ENCODE measurements around the gene CORO2A. TPM values are rescaled to one million over a fixed set of nuclear protein-coding genes. Genes with fewer than 3 reads are reported as not detected.
A peak's percentile ranks its signal among the peaks of the same experiment; 100 is the strongest.

The CORO2A gene
- total RNA-seq, 6 donors from 2014 or later, result 10.5 to 22.8 (median 17.9) TPM

DNA sequence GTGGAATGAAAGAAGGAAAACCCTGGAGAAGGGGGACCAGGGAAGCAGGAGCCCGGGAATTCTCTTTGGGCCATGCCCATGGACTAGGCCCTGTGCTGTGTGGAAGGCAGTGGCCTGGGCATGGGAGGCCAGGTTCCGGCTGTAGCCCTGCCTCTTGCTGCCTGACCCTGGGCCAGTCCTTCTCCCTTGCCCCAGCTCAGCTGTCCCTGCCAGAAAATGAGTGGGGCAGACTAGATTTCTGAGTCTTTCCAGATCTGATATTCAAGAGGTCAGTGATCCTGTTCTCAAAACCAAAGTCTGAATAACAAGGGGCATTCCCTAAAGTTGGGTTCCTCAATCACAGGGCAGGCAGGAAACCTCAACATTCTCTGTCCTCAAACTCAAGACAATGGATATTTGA lies 24.8 kb upstream of the CORO2A start:
- WGBS, 2 donors, result 93 to 100% methylated on average over 2 of the region's 2 CpGs
- H3K36me3 ChIP-seq, result peaks cover 8 to 85% (median 62%) of the 10 kb centered on the region in 4 donors
- H3K27ac ChIP-seq, result peak overlapping the region in 2 of 4 donors; percentile 44 to 48
- TF ChIP-seq, protein P1, sequence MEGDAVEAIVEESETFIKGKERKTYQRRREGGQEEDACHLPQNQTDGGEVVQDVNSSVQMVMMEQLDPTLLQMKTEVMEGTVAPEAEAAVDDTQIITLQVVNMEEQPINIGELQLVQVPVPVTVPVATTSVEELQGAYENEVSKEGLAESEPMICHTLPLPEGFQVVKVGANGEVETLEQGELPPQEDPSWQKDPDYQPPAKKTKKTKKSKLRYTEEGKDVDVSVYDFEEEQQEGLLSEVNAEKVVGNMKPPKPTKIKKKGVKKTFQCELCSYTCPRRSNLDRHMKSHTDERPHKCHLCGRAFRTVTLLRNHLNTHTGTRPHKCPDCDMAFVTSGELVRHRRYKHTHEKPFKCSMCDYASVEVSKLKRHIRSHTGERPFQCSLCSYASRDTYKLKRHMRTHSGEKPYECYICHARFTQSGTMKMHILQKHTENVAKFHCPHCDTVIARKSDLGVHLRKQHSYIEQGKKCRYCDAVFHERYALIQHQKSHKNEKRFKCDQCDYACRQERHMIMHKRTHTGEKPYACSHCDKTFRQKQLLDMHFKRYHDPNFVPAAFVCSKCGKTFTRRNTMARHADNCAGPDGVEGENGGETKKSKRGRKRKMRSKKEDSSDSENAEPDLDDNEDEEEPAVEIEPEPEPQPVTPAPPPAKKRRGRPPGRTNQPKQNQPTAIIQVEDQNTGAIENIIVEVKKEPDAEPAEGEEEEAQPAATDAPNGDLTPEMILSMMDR (IDR thresholded peaks at IDR 0.05), result no peak
- TF ChIP-seq POLR2A (IDR thresholded peaks at IDR 0.05), result no peak
- TF ChIP-seq EP300 (IDR thresholded peaks at IDR 0.05), result no peak
- TF ChIP-seq POLR2AphosphoS5 (IDR thresholded peaks at IDR 0.05), result no peak
- ATAC-seq (ENCODE audit: low FRiP score in 2 of 2) (no peak), DNase-seq (no peak)
- H3K27me3 ChIP-seq, result no peaks in the 10 kb centered on the region
- no peaks in the 10 kb centered on the region for H3K9me3 ChIP-seq
- H3K4me3 ChIP-seq, result no peak overlapping the region
- H3K4me1 ChIP-seq, result peaks cover 0 to 21% (median 0%) of the 10 kb centered on the region in 4 donors

DNA sequence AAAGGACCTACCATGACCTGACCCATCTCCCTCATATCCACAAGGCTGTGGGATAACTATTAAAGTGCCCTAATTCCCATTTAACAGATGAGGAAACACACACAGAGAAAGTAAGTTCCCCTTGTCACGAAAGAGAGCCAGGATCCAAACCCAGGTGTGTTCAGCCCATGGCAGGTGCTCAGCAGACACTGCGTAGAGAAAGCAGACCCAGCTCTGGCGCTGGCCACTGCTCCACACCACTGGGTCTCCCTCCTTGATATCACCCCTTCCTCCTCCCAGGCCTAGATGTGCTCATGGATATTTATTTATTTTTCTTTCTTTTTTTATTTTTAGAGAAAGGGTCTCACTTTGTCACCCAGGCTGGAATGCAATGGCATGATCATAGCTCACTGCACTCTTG lies 24.0 kb upstream of the CORO2A start:
- WGBS, 2 donors, result 93 to 96% methylated on average over 3 of the region's 3 CpGs
- H3K27ac ChIP-seq, result peak overlapping the region in 2 of 4 donors; percentile 44 to 48
- H3K4me3 ChIP-seq, result no peak overlapping the region
- DNase-seq, result no peak
- H3K4me1 ChIP-seq, result peaks cover 0 to 21% (median 0%) of the 10 kb centered on the region in 4 donors
- H3K9me3 ChIP-seq, result no peaks in the 10 kb centered on the region
- H3K27me3 ChIP-seq, result no peaks in the 10 kb centered on the region
- ATAC-seq (ENCODE audit: low FRiP score in 2 of 2), result no peak
- peaks cover 8 to 91% (median 64%) of the 10 kb centered on the region in 4 donors for H3K36me3 ChIP-seq
- TF ChIP-seq EP300 (IDR thresholded peaks at IDR 0.05), result no peak
- no peak for TF ChIP-seq POLR2A (IDR thresholded peaks at IDR 0.05)
- TF ChIP-seq POLR2AphosphoS5 (IDR thresholded peaks at IDR 0.05), result no peak
- TF ChIP-seq, protein P1 (IDR thresholded peaks at IDR 0.05), result no peak

DNA sequence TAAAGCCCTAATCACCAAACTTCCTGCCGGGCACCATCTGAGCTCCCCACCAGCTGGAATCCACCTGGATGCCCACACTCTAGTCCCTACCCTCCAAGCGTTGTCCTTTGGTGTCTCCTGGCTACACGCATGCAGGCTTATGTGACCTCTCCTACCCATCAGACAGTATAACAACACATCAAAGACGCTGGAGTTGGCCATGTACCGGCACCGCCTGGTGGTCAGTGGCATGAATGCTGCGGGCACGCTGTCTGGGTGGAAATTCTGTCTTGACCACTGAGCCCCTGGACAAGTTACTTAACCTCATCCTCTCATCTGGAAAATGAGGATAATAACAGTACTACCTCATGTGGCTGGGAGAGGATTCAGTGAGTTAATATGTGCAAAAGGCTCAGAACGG lies 23.4 kb upstream of the CORO2A start:
- no peaks in the 10 kb centered on the region for H3K9me3 ChIP-seq
- H3K4me1 ChIP-seq, result peaks cover 0 to 21% (median 0%) of the 10 kb centered on the region in 4 donors
- peaks cover 6 to 91% (median 64%) of the 10 kb centered on the region in 4 donors for H3K36me3 ChIP-seq
- no peak overlapping the region for H3K4me3 ChIP-seq
- peak overlapping the region in 1 of 4 donors; percentile 4 for H3K27ac ChIP-seq
- H3K27me3 ChIP-seq, result no peaks in the 10 kb centered on the region
- ATAC-seq (ENCODE audit: low FRiP score in 2 of 2) (no peak), DNase-seq (peak in 1 of 2 donors; percentile 29)
- WGBS, 2 donors, result 87 to 92% methylated on average over 7 to 9 of the region's 9 CpGs
- no peak for TF ChIP-seq POLR2A (IDR thresholded peaks at IDR 0.05)
- no peak for TF ChIP-seq POLR2AphosphoS5 (IDR thresholded peaks at IDR 0.05)
- no peak for TF ChIP-seq EP300 (IDR thresholded peaks at IDR 0.05)
- TF ChIP-seq, protein P1 (IDR thresholded peaks at IDR 0.05), result peak in 2 of 6 experiments; percentile 12 to 22

DNA sequence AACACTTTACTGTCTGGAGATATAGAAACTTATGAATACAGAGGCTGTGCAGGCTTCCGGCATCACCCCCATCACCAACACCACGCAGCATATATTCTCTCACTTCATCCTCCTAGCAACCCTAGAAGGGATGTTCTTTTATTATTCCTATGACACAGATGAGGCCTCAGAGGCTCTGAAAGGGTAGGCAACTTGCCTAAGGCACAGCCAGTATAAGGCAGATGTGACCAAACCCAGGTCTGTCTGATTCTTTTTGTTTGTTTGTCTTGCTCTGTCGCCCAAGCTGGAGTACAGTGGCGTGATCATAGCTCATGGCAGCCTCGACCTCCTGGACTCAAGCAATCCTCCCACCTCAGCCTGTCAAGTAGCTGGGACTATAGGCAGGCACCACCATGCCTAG lies 22.8 kb upstream of the CORO2A start:
- Histone ChIP-seq H3K4me3 (no peak overlapping the region), H3K4me1 (peaks cover 0 to 21% (median 0%) of the 10 kb centered on the region in 4 donors), H3K27ac (peak overlapping the region in 1 of 4 donors; percentile 4), H3K27me3 (no peaks in the 10 kb centered on the region), H3K36me3 (peaks cover 5 to 91% (median 64%) of the 10 kb centered on the region in 4 donors), H3K9me3 (no peaks in the 10 kb centered on the region)
- DNase-seq (no peak), ATAC-seq (ENCODE audit: low FRiP score in 2 of 2) (no peak)
- TF ChIP-seq, protein P1 (IDR thresholded peaks at IDR 0.05), result no peak
- TF ChIP-seq EP300 (IDR thresholded peaks at IDR 0.05), result no peak
- TF ChIP-seq POLR2AphosphoS5 (IDR thresholded peaks at IDR 0.05), result no peak
- TF ChIP-seq POLR2A (IDR thresholded peaks at IDR 0.05), result no peak
- WGBS, 2 donors, result 78 to 81% methylated on average over 5 of the region's 5 CpGs

DNA sequence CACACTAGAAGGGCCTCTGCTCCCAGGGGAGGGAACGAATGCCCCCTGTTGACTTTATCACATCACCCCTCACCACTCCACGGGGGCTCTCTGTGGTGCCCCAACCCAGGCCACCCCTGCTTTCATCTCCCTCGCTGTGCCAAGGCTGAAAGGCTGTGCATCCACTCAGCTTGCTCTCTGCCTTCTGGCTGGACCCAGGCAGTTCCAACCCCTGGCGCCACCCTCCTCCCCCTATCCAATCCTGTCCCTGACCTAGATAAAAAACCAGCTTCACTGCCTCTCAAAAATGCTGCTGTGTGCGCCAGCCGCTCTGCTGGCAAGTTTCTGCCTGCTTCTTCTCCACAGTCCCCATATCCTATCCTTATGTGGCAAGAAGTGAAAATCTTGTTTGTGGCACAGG lies 22.4 kb upstream of the CORO2A start:
- DNase-seq (peak in 1 of 2 donors; percentile 49), ATAC-seq (ENCODE audit: low FRiP score in 2 of 2) (no peak)
- H3K27me3 ChIP-seq, result no peaks in the 10 kb centered on the region
- TF ChIP-seq EP300 (IDR thresholded peaks at IDR 0.05), result no peak
- no peak for TF ChIP-seq POLR2AphosphoS5 (IDR thresholded peaks at IDR 0.05)
- TF ChIP-seq, protein P1 (IDR thresholded peaks at IDR 0.05), result no peak
- no peak for TF ChIP-seq POLR2A (IDR thresholded peaks at IDR 0.05)
- H3K9me3 ChIP-seq, result no peaks in the 10 kb centered on the region
- WGBS, 2 donors, result 67 to 71% methylated on average over 6 of the region's 6 CpGs
- H3K4me3 ChIP-seq, result no peak overlapping the region
- peaks cover 0 to 19% (median 0%) of the 10 kb centered on the region in 4 donors for H3K4me1 ChIP-seq
- peaks cover 3 to 91% (median 64%) of the 10 kb centered on the region in 4 donors for H3K36me3 ChIP-seq
- no peak overlapping the region for H3K27ac ChIP-seq
